Hepatocyte (in vitro differentiated cells): ENCODE results near the gene CBX2.

ENCODE experiments used
- CTCF ChIP-seq: fragments of 200-600 bp; sonication (generic); IDR thresholded peaks from 2 replicates; pipeline ENCODE4 v1.5.1; 2016; ENCODE audit warnings: antibody characterized with exemption, mild to moderate bottlenecking; ENCODE audit not compliant: poor library complexity
- EZH2 ChIP-seq: fragments of 200-600 bp; sonication (generic); IDR thresholded peaks from 2 replicates; pipeline ENCODE4 v1.6.1; 2016; ENCODE audit warnings: antibody characterized with exemption, mild to moderate bottlenecking, borderline replicate concordance

- no peak for TF ChIP-seq EZH2
- TF ChIP-seq CTCF, result no peak
These were observed 52.9 kb downstream of the CBX2 start for GRCh38 chr17:79830763-79831264.
